K562 (cell line): Measurements from ENCODE around the gene POLN.

Experiments used
- CTCF ChIP-seq, 3 experiments: IDR thresholded peaks in 2 of 3; conservative IDR thresholded peaks in 1 of 3; 2 replicates each; pipeline ENCODE4 v1.5.1; 2011 to 2012; ENCODE audit warnings: low read length in 3 of 3, mild to moderate bottlenecking in 3 of 3, control low read depth in 2 of 3, improper control_type of control experiment in 1 of 3, inconsistent platforms in 1 of 3, low read depth in 1 of 3, mixed read lengths in 1 of 3, moderate library complexity in 1 of 3; ENCODE audit not compliant: insufficient read depth in 2 of 3
- GATAD2A ChIP-seq: fragments of 450-650 bp; IDR thresholded peaks from 2 replicates; pipeline ENCODE4 v1.6.1; 2017
- LEF1 ChIP-seq: fragments of 450-650 bp; IDR thresholded peaks from 2 replicates; pipeline ENCODE4 v1.6.1; 2016; ENCODE audit warnings: mild to moderate bottlenecking
- NELFE ChIP-seq: IDR thresholded peaks from 2 replicates; pipeline ENCODE4 v1.6.1; 2011; ENCODE audit warnings: mild to moderate bottlenecking; ENCODE audit not compliant: insufficient read depth, insufficient read length
- PHF21A ChIP-seq: fragments of 450-650 bp; IDR thresholded peaks from 2 replicates; pipeline ENCODE4 v1.6.1; 2017; ENCODE audit warnings: low read depth, borderline replicate concordance

GRCh38 chr4:2251795-2252529, 10.0 kb upstream of the POLN start:
- TF ChIP-seq PHF21A, result no peak
- TF ChIP-seq NELFE, result no peak
- TF ChIP-seq CTCF (IDR thresholded peaks at IDR 0.05 in 2 of 3, conservative IDR thresholded peaks at IDR 0.05 in 1 of 3; ENCODE audit: insufficient read depth in 2 of 3, low read depth in 1 of 3, low read length in 3 of 3), result no peak
- no peak for TF ChIP-seq LEF1
- TF ChIP-seq GATAD2A, result no peak
